ENCODE data around the gene DHH.
"Not testable (repeated sequence)": the region's sequence is repeated elsewhere in the genome, so short reads cannot be mapped to it uniquely, and the experiment has no call there.

The DHH gene

GRCh38 chr12:49068879-49069506, 25.6 kb downstream of the DHH start:
- no peak for DNase-seq

- no peak for DNase-seq
These were observed 28.5 kb downstream of the DHH start for GRCh38 chr12:49066120-49066519.

DNA sequence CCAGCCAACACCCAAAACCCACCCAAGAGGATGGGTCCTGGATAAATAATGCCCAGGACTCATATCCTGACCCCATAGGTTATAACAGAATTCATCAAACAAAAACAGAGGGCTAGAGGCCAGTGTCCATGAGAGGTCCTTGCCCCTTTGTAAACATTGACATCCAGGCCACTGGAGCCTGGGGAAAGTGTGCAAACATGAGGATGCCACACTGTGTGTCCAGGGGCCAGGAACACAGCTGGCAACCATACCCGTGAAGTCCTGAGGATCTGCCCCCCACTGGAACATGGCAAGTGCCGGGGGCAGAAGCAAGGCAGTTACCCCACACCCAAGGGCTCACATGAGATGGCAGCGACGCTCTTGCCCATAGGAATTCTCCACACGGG, 29.8 kb downstream of the DHH start:
- DNase-seq, result no peak

- not testable (repeated sequence) for DNase-seq
These were observed 32.7 kb downstream of the DHH start for GRCh38 chr12:49061916-49062315.

DNA sequence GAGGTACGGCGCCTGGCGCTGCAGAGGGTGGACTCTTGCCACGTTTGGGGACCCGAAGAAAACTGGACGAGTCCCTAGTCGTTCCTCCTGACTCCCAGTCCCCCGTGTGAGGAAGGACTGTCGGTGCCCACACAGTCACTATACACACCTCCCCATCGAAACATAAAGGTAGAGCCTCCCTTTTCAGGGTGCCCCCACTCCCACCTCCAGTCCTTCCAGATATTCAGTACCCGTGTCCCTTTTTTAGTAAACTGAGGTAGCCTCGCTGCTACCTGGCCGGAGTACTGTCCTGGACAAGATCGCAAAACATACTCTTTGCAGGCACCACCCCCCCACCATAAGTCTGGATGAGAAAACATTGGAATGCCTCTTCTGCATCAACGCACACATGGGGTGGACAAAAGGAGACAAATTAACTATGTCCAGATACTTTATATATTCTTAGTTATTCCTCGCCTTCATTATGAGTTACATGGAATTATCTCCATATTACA, 33.4 kb downstream of the DHH start:
- DNase-seq, result no peak

DNA sequence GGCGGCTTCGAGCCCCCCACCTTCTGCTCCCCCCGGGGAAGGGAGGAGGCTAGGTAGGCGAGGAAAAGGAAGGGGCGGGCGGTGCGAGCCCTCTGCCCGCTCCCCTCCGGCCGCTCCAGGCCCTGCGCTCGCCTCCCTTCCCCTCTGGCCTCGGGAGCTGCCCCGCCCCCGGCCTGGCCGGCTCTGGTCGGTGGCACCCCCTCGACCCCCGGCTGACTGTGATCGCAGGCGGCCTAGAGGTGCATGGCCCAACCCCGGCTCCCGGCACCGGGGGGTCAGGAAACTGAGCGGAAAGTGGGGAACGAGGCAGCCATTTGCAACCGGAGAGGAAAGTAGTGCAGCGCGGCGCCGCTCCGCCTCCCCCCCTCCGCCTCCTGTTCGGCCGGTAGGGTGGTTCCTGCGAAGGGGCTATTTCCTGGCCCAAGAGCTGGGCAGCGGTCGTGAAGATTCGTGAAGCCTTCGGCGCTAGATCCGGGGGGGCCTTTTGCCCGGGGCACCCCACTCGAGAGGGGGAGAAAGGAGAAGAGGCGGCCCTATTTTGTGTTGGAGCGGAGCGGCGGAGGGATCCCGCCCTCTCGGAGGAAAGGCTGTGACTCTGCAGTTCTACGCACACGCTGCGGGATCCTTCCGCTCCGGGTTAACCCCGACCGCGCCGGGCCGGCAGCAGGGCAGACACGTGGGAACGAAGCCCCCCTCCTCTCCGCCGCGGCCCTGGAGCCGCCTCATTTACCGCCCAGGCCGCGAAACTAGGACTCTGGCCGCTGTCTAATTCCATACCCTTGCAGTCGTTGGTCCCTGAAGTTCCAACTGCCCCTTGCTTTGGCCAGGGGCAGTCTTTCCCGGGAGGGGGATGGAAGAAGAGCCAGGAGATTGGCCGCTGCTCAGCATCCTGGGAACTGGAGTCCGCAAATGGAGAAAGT, 34.1 kb downstream of the DHH start, which contains the start of gene KMT2D:
TSS of gene KMT2D (minus strand) at position 558 of the 920 bp plus-strand sequence. CDS start 5,470 bp downstream, outside the sequence.
- DNase-seq, result peak; percentile 75

DNA sequence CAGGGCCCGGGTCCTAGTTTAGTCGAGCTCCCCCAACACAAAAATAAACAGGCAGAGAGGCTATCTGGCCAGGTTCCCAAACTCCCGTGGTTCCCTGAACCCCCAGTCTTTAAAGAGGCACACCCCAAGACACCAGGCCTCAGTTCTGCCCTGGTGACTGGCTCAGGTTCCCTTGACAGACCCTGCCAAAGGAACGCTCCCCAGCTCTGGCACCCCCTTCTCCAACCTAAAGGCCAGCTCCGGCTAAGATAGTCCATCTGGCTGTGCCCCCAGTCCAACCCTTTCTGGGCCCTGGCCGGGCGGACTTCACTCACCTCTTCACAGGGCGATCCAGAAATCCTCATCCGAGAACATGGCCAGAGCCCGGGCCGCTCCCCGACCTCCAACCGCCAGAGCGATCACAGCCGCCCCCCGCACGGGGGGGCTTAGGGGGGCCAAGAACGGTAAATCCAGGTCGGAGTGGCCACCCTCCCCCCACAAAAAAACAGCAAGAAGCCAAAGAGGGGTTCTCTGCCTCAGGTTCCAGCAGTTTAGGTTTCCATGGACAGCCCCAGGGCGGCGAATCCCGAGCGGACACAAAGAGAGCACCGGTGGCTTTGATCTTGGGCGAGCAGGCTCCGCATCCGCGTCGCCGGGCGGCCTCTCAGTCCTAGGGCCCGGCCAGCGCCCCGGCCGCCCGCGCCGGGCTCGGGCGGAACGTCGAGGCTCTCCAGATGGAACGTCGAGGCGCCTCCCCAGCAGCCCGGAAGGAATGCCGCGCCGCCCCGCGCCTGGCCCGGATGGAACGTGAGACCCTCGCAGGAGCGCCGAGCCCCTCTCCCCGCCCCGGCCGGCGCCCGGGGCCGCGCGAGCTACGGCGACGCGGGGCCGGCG, 35.1 kb downstream of the DHH start:
- no peak for DNase-seq

DNA sequence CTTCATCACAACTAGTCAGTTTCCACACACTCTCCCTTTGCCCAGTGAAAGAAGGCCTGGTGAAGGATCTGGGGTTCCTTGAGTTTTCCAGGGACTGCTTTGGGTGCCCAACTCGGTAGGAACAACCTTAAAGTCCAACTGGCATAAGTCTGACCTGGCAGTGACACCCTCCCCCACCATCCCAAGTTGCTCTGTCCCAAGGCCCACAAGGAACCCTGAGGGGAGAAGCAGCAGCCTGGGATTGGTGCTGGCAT, 35.6 kb downstream of the DHH start:
- no peak for DNase-seq

- DNase-seq, result no peak
These were observed 36.1 kb downstream of the DHH start for GRCh38 chr12:49058366-49059044.

DNA sequence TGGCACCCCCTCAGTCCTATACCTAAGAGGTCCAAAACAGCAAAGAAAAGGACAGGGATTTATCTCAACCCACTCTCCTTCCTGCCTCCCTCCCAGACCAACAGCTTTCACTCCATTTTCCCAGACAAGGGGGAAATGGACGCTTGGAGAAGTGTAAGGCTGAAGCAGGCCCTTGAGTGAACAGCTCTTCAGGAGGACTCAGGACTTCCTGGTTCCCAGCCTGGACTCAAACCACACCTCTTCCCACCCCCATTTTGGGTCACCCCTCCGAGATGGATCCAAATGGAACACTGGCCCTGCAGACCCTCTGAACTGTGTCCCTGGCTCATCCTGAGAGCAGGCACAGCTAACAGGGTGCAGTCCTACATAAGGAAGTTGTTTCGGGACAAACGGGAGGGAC, 36.7 kb downstream of the DHH start:
- peak; percentile 47 for DNase-seq

- no peak for DNase-seq
These were observed 38.4 kb downstream of the DHH start for GRCh38 chr12:49055978-49056754.

- DNase-seq, result no peak
These were observed 39.5 kb downstream of the DHH start for GRCh38 chr12:49055092-49055491.

DNA sequence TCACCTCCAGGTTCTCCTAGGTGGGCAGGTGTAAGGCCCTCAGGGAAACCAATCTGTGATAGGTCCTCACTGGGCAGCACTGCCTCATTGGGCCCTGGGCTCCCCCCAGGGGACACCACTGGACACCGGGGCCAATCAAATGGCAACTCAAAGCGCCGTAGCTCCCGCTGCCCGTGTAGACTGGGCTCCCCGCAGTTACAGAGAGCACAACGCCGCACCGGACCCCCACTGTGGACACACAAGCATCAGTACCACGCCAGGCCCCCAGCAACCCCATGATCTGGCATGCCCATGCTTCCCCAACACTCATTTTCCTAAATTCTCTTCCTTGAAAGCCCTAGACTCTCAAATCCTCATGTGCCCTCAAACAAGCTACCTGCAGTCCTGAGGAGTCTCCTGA, 40.1 kb downstream of the DHH start:
- DNase-seq, result no peak

GRCh38 chr12:49054096-49054495, 40.5 kb downstream of the DHH start:
- DNase-seq, result no peak

- no peak for DNase-seq
These were observed 42.0 kb downstream of the DHH start for GRCh38 chr12:49052451-49053208.

DNA sequence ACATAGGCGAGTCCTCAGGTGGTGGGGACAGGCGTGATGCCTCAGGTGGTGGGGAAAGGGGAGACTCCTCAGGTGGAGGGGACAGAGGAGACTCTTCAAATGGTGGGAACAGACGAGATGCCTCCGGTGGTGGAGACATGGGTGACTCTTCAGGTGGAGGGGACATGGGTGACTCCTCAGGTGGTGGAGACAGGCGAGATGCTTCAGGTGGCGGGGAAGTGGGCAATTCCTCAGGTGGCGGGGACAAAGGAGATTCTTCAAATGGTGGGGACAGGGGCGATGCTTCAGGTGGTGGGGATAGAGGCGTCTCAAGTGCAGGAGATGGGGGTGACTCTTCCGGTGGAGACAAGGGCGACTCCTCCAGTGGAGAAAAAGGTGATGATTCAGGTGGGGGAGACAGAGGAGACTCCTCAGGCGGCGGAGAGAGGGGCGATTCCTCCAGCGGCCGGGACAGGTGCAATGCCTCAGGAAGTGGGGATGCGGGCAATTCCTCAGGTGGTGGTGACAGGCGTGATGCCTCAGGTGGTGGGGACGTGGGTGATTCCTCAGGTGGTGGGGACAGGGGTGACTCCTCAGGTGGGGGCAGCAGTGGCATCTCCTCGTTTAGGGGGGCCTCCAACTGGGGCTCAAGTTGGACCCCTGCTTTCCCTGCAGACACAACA, 42.7 kb downstream of the DHH start:
- no peak for DNase-seq

DNA sequence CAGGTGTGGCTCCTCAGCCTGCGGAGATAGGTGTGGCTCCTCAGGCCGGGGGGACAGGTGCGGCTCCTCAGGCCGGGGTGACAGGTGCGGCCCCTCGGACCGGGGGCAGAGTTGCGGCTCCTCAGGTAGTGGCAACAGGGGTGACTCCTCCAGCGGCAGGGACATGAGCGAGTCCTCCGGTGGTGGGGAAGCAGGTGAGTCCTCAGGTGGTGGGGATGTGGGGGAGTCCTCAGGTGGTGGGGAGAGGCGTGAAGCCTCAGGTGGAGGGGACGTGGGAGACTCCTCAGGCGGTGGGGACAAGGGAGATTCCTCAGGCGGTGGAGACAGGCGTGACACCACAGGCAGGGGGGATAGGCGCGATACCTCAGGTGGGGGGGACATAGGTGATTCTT, 43.2 kb downstream of the DHH start:
- no peak for DNase-seq

DNA sequence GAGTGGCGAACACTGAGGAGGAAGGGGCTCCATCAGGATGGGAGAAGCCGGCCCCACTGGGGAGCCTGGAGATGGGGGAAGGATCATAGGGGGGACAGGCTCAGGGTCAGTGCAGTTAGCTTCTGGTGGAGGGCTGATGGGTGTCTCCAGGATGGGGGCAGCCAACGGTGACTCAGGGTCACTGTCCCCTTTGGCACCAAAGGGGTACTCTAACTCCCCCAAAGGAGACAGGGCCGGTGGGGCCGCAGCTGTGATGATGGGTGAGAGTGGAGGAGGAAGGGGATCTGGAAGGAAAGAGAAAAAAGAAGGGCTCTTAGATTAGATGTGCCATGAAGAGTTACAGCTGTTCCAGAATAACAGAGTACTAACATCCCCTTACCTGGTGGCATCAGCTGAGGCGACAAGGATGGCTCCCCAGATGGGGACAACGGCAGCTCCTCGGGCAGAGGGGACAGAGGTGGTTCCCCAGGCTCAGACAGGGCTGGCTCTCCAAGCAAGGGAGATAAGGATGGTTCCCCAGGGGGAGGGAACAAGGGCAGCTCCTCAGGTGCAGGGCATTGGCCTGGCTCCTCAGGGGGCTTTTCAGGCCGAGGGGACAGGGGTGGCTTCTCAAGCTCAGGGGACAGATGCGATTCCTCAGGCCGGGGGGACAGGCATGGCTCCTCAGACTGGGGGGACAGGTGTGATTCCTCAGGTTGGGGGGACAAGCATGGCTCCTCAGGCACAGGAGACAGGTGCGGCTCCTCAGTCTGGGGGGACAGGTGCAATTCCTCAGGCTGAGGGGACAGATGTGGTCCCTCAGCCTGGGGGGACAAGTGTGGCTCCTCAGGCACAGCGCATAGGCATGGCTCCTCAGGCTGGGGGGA, 43.9 kb downstream of the DHH start:
- DNase-seq, result no peak

DNA sequence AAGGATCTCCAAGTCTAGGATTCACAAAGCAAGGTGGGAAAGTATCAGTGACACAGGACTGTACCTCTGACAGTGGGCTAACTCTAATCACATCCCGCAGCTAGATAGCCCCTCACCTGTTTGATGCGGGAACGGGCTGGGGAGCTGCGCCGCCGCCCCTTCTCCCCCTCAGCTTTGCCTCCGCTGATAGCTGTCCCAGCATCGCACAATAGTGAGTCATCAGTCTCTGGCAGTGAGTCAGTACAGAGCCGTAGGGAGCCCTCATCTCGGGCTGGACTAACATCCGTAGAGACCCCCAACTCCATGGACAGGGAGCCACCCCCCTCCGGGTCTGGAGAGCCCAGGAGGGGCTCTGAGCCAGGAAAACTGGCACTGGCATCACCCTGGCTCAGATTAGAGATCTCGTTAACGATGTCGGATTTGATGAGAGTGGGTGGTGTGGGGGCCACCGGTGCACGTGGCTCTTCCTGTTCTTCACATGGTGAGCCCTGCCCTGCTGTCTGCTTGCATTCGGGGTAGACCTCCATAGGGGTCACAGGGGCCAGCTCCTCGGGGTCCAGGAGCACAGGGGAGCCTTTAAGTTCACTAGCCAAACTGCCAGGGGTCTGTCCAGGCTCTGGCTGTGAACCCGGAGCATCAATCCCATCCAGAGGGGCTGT, 44.9 kb downstream of the DHH start:
- DNase-seq, result no peak

All from NCI-H2029 treated with DMSO at 0.1 percent for 48 hours (cell line).